Nephron progenitor cell (in vitro differentiated cells): ENCODE measurements around the gene CELF1.

Experiments used
- DNase-seq: peaks from one replicate; pipeline ENCODE4 v3.0.0; 2021
- H3K27ac Mint-ChIP-seq: 2 replicates; pipeline ENCODE4 v1.8.0; 2021; ENCODE audit warnings: mild to moderate bottlenecking, moderate library complexity, mixed read lengths
- H3K27me3 Mint-ChIP-seq: 2 replicates; pipeline ENCODE4 v1.8.0; 2021; ENCODE audit warnings: mild to moderate bottlenecking, low read depth, mixed read lengths; ENCODE audit not compliant: poor library complexity
- H3K36me3 Mint-ChIP-seq: 2 replicates; pipeline ENCODE4 v1.8.0; 2021; ENCODE audit warnings: low read depth, mixed read lengths
- H3K4me1 Mint-ChIP-seq: 2 replicates; pipeline ENCODE4 v1.8.0; 2021; ENCODE audit warnings: mixed read lengths
- H3K4me3 Mint-ChIP-seq: 2 replicates; pipeline ENCODE4 v1.8.0; 2021; ENCODE audit warnings: mild to moderate bottlenecking, moderate library complexity, mixed read lengths
- H3K9me3 Mint-ChIP-seq: 2 replicates; pipeline ENCODE4 v1.8.0; 2021; ENCODE audit warnings: mild to moderate bottlenecking, moderate library complexity, mixed read lengths
- CTCF ChIP-seq: fragments of 200-600 bp; sonication (generic); IDR thresholded peaks from 2 replicates; pipeline ENCODE4 v1.5.0; 2021; ENCODE audit warnings: antibody characterized with exemption

The CELF1 gene

GRCh38 chr11:47448566-47449427 is 104.1 kb downstream of the CELF1 start, which contains the start of gene RAPSN:
TSS of gene RAPSN (minus strand) at chr11:47449136. CDS start at chr11:47448964, 172 bp downstream.
- H3K27me3 Mint-ChIP-seq = peaks cover 13% of the 10 kb centered on the region
- no peaks in the 10 kb centered on the region for H3K36me3 Mint-ChIP-seq
- no peak within 1 kb of the TSS for H3K27ac Mint-ChIP-seq
- H3K4me3 Mint-ChIP-seq = no peak within 1 kb of the TSS
- no peak for DNase-seq
- H3K9me3 Mint-ChIP-seq = no peaks in the 10 kb centered on the region
- H3K4me1 Mint-ChIP-seq = peaks cover 6% of the 10 kb centered on the region
- TF ChIP-seq CTCF = no peak

GRCh38 chr11:47447906-47448305 is 105.0 kb downstream of the CELF1 start:
- no peak for DNase-seq
- no peaks in the 10 kb centered on the region for H3K36me3 Mint-ChIP-seq
- peaks cover 14% of the 10 kb centered on the region for H3K4me1 Mint-ChIP-seq
- no peak overlapping the region for H3K4me3 Mint-ChIP-seq
- H3K27me3 Mint-ChIP-seq = peaks cover 13% of the 10 kb centered on the region
- no peaks in the 10 kb centered on the region for H3K9me3 Mint-ChIP-seq
- no peak overlapping the region for H3K27ac Mint-ChIP-seq
- TF ChIP-seq CTCF = no peak

GRCh38 chr11:47446833-47447232 is 106.1 kb downstream of the CELF1 start:
- no peak for DNase-seq
- peaks cover 14% of the 10 kb centered on the region for H3K4me1 Mint-ChIP-seq
- no peak for TF ChIP-seq CTCF
- no peaks in the 10 kb centered on the region for H3K36me3 Mint-ChIP-seq
- H3K27me3 Mint-ChIP-seq = peaks cover 15% of the 10 kb centered on the region
- H3K9me3 Mint-ChIP-seq = no peaks in the 10 kb centered on the region
- no peak overlapping the region for H3K4me3 Mint-ChIP-seq
- H3K27ac Mint-ChIP-seq = no peak overlapping the region

- TF ChIP-seq CTCF = no peak
- no peak overlapping the region for H3K4me3 Mint-ChIP-seq
Measured at GRCh38 chr11:47445840-47446239, 107.1 kb downstream of the CELF1 start.

GRCh38 chr11:47443817-47444216 is 109.1 kb downstream of the CELF1 start:
- no peaks in the 10 kb centered on the region for H3K36me3 Mint-ChIP-seq
- no peak overlapping the region for H3K4me3 Mint-ChIP-seq
- no peak for DNase-seq
- peaks cover 14% of the 10 kb centered on the region for H3K4me1 Mint-ChIP-seq
- peaks cover 12% of the 10 kb centered on the region for H3K27me3 Mint-ChIP-seq
- H3K27ac Mint-ChIP-seq = no peak overlapping the region
- H3K9me3 Mint-ChIP-seq = no peaks in the 10 kb centered on the region
- no peak for TF ChIP-seq CTCF

More at GRCh38 chr11:47445840-47446239, 107.1 kb downstream of the CELF1 start:
- Mint-ChIP-seq H3K27ac (no peak overlapping the region), H3K36me3 (no peaks in the 10 kb centered on the region), H3K9me3 (no peaks in the 10 kb centered on the region), H3K27me3 (peaks cover 15% of the 10 kb centered on the region), H3K4me1 (peaks cover 14% of the 10 kb centered on the region)
- DNase-seq = no peak
